Loucy (cell line): Measurements from ENCODE around the gene GDF7.

Experiments
- H2AFZ ChIP-seq: fragments of 200-600 bp; sonication (generic); 2 replicates; pipeline ENCODE4 v1.6.0; 2016; ENCODE audit warnings: antibody characterized with exemption, mild to moderate bottlenecking, low read length, moderate library complexity
- H3F3A ChIP-seq: fragments of 200-600 bp; 2 replicates; pipeline ENCODE4 v1.6.0; 2016; ENCODE audit warnings: antibody characterized with exemption, low read depth, mild to moderate bottlenecking
- H3K27me3 ChIP-seq: fragments of 200-600 bp; sonication (generic); 2 replicates; pipeline ENCODE4 v1.6.1; 2014; ENCODE audit warnings: low read length, mild to moderate bottlenecking; ENCODE audit not compliant: insufficient read depth, poor library complexity, severe bottlenecking
- H3K36me3 ChIP-seq: fragments of 200-600 bp; sonication (generic); 2 replicates; pipeline ENCODE4 v1.6.1; 2016; ENCODE audit warnings: low read length; ENCODE audit not compliant: insufficient read depth
- H3K4me1 ChIP-seq: fragments of 200-600 bp; sonication (generic); 2 replicates; pipeline ENCODE4 v1.5.1; 2014; ENCODE audit warnings: low read length, mild to moderate bottlenecking; ENCODE audit not compliant: insufficient read depth, poor library complexity, severe bottlenecking
- H3K4me2 ChIP-seq: fragments of 200-600 bp; sonication (generic); 2 replicates; pipeline ENCODE4 v1.6.0; 2014; ENCODE audit warnings: antibody characterized with exemption, low read length, low read depth, mild to moderate bottlenecking; ENCODE audit not compliant: poor library complexity, severe bottlenecking
- H3K4me3 ChIP-seq: fragments of 200-600 bp; sonication (generic); 2 replicates; pipeline ENCODE4 v1.5.1; 2014; ENCODE audit warnings: low read length, mild to moderate bottlenecking, mixed read lengths; ENCODE audit not compliant: poor library complexity, severe bottlenecking
- H3K79me2 ChIP-seq: fragments of 200-600 bp; sonication (generic); 2 replicates; pipeline ENCODE4 v1.6.1; 2014; ENCODE audit warnings: low read length; ENCODE audit not compliant: insufficient read depth
- H3K9ac ChIP-seq: fragments of 200-600 bp; sonication (generic); 2 replicates; pipeline ENCODE4 v1.6.0; 2014; ENCODE audit warnings: mild to moderate bottlenecking, low read depth, low read length, moderate library complexity; ENCODE audit not compliant: poor library complexity, severe bottlenecking
- H3K9me2 ChIP-seq: fragments of 200-600 bp; sonication (generic); replicated peaks from 2 replicates; pipeline ENCODE4 v1.6.1; 2016; ENCODE audit warnings: low read depth, low read length, mixed read lengths
- H3K9me3 ChIP-seq: fragments of 200-600 bp; sonication (generic); 2 replicates; pipeline ENCODE4 v1.6.1; 2014; ENCODE audit warnings: mild to moderate bottlenecking, antibody characterized with exemption, low read length, low read depth; ENCODE audit not compliant: insufficient read depth
- H4K20me1 ChIP-seq: fragments of 200-600 bp; sonication (generic); 2 replicates; pipeline ENCODE4 v1.6.0; 2014; ENCODE audit warnings: antibody characterized with exemption, low read length, mild to moderate bottlenecking; ENCODE audit not compliant: insufficient read depth, poor library complexity, severe bottlenecking
- CTCF ChIP-seq: fragments of 200-600 bp; sonication (generic); conservative IDR thresholded peaks from 2 replicates; pipeline ENCODE4 v1.5.1; 2014; ENCODE audit warnings: mild to moderate bottlenecking, antibody characterized with exemption, low read length
- EZH2phosphoT487 ChIP-seq: fragments of 200-600 bp; IDR thresholded peaks from 2 replicates; pipeline ENCODE4 v1.6.1; 2018; ENCODE audit warnings: antibody characterized with exemption, mild to moderate bottlenecking, moderate library complexity, borderline replicate concordance

Gene GDF7

DNA sequence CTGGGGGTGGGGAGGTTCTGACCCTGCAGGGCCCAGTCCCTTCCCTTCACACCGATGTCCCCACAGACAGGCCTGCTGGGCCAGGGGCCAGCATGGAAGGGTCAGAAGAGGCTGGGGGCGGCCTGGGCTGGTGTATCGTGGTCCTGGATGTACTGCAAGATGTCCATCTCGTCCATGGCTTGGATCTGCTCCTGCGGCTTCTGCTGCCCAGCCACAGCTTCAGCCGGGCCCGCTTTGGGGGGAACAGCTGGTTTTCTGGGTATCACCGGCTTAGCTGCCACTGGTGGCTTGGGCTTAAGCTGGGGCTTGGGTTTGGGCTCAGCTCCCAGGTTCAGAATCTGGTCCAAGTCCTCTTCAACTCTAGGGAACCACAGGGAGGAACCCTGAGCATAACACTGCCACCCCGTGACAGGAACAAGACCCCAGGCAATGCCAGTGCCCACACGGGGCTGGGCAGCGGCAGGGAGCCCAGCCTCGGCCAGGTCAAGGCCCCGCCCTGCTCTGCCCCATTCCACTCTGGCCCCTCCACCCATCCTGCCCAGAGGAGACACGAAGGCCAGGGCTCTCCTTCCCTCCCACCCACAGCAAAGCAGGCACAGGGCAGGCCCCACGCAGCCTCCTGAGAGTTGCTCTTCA lies 47.9 kb upstream of the GDF7 start:
- no peaks in the 10 kb centered on the region for H4K20me1 ChIP-seq
- H2AFZ ChIP-seq: no peak overlapping the region
- no peaks in the 10 kb centered on the region for H3F3A ChIP-seq
- no peaks in the 10 kb centered on the region for H3K9me3 ChIP-seq
- H3K36me3 ChIP-seq: no peaks in the 10 kb centered on the region
- H3K27me3 ChIP-seq: no peaks in the 10 kb centered on the region
- no peaks in the 10 kb centered on the region for H3K79me2 ChIP-seq
- no peak overlapping the region for H3K4me3 ChIP-seq
- H3K4me1 ChIP-seq: peaks cover 40% of the 10 kb centered on the region
- no peak overlapping the region for H3K9ac ChIP-seq
- TF ChIP-seq CTCF: no peak
- no peak for TF ChIP-seq EZH2phosphoT487
- H3K9me2 ChIP-seq: no peaks in the 10 kb centered on the region
- no peak overlapping the region for H3K4me2 ChIP-seq

DNA sequence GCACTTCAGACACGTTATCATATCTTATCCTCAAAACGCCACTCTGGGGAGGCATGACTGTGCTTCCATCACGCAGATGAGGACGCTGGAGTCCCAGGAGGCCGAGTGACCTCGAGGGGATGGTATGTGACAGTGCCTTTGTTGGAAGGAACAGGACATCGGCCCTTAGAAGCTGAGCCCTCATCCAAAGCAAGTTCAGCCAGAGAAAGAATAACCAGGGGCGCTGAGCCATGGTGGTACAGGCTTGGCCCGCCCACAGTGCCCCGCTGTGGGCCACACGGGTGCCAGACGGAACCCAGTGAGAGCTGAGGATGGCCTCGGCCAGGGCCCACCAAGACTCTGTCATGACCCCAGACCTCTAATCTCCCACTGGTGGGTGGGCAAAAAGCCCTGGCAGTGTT lies 47.3 kb upstream of the GDF7 start:
- Histone ChIP-seq H3K4me1 (peaks cover 34% of the 10 kb centered on the region), H3K4me2 (no peak overlapping the region)

DNA sequence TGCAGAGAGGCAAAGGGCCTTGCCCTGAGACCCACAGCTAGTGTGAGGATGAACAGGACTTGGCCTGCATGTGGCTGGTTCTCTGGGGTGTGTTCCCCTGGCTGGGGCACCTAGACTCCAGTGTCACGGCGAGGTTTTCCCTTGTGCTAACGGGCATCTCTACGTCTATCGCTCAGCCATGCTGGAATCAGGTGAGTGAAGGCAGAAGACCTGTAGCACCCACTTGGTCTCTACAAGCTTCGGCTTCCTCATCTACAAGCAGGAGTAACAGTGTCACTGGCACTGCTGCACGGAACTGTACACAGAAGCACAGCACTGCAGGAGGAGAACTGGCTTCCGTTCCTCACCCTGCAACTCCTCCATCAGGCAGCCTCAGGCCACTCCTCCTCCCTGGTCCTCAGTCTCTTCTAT lies 46.7 kb upstream of the GDF7 start:
- Histone ChIP-seq H3K4me3 (no peak overlapping the region), H3K79me2 (no peaks in the 10 kb centered on the region), H3K4me2 (no peak overlapping the region), H4K20me1 (no peaks in the 10 kb centered on the region), H2AFZ (no peak overlapping the region), H3K9me2 (no peaks in the 10 kb centered on the region), H3F3A (no peaks in the 10 kb centered on the region), H3K9ac (no peak overlapping the region), H3K4me1 (peaks cover 28% of the 10 kb centered on the region), H3K36me3 (no peaks in the 10 kb centered on the region; the same call in 1 of the 2 replicates), H3K9me3 (no peaks in the 10 kb centered on the region), H3K27me3 (no peaks in the 10 kb centered on the region)
- TF ChIP-seq CTCF (no peak), EZH2phosphoT487 (no peak)

More for the DNA sequence above, 47.3 kb upstream of the GDF7 start:
- Histone ChIP-seq H3F3A (no peaks in the 10 kb centered on the region), H2AFZ (no peak overlapping the region), H3K9ac (no peak overlapping the region), H4K20me1 (no peaks in the 10 kb centered on the region), H3K27me3 (no peaks in the 10 kb centered on the region), H3K4me3 (no peak overlapping the region), H3K9me3 (no peaks in the 10 kb centered on the region), H3K9me2 (no peaks in the 10 kb centered on the region), H3K36me3 (no peaks in the 10 kb centered on the region; the same call in 1 of the 2 replicates), H3K79me2 (no peaks in the 10 kb centered on the region)
- TF ChIP-seq CTCF (no peak), EZH2phosphoT487 (no peak)
